Measurements from ENCODE around the gene LZTS2.

DNA sequence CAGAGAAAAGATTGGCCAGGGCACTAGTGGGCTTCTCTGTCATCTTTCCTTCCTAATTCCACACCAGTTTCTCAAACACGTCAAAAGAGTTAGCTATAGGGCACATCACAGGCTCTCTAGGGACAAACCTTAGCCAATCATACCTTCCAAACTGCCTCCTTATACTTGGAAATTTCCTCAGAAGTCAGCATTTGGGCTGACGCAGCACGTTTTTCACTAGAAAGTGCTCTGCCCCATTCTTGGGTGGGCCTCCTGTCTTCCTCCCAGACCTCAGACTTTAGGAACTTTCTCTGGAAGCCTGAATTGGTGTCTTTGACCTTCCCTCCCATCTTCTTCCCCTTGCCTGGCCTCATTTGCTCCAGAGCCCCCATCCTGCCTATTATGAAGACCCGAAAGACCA, 42.5 kb downstream of the LZTS2 start:
- TF ChIP-seq CTCF (IDR thresholded peaks at IDR 0.05; ENCODE audit: control extremely low read depth in 1 of 3, insufficient read depth in 1 of 3, low read depth in 1 of 3, low read length in 3 of 3) (no peak), EGR1 (IDR thresholded peaks at IDR 0.05; ENCODE audit: borderline replicate concordance, low read depth, low read length) (no peak), CTBP2 (IDR thresholded peaks at IDR 0.05; ENCODE audit: borderline replicate concordance, insufficient read depth, insufficient read length, low read length) (no peak), BRCA1 (IDR thresholded peaks at IDR 0.05; ENCODE audit: low read depth, low read length) (no peak), TCF12 (IDR thresholded peaks at IDR 0.05; ENCODE audit: low read depth, low read length) (no peak), CHD2 (IDR thresholded peaks at IDR 0.05; ENCODE audit: low read length) (no peak), ZNF274 (IDR thresholded peaks at IDR 0.05; ENCODE audit: borderline replicate concordance, extremely low read depth, low read length) (no peak), SP1 (IDR thresholded peaks at IDR 0.05; ENCODE audit: low read depth, low read length) (no peak), EZH2 (IDR thresholded peaks at IDR 0.05; ENCODE audit: low read depth, low read length, severe bottlenecking) (no peak), POLR2A (IDR thresholded peaks at IDR 0.05; ENCODE audit: control extremely low read depth in 1 of 2, low read depth in 2 of 2, low read length in 2 of 2) (no peak), EP300 (IDR thresholded peaks at IDR 0.05; ENCODE audit: borderline replicate concordance in 1 of 2, low read depth in 2 of 2, low read length in 2 of 2) (no peak), SRF (IDR thresholded peaks at IDR 0.05; ENCODE audit: low read depth, low read length) (no peak)
